Stomach (tissue), 9 donors: ENCODE data around the gene TTC33. TPM values are rescaled to one million over a fixed set of nuclear protein-coding genes. Genes with fewer than 3 reads are reported as not detected.

Source experiments
- DNase-seq, 2 donors: peaks; one replicate each; pipeline versions ENCODE4 v3.0.0 to v3.0.0-alpha.2; 2013 to 2019
- H3K27ac ChIP-seq, 5 donors: fragments of 200-600 bp in 4 of 5; sonication (generic) in 4 of 5; one replicate each; pipeline ENCODE4 v1.5.1; 2013 to 2019; ENCODE audit warnings: mild to moderate bottlenecking in 1 of 5, moderate library complexity in 1 of 5
- H3K27me3 ChIP-seq, 3 donors: fragments of 200-600 bp; sonication (generic); one replicate each; pipeline ENCODE4 v1.5.1; 2017 to 2019; ENCODE audit warnings: mixed run types in 1 of 3
- H3K36me3 ChIP-seq, 4 donors: fragments of 200-600 bp; sonication (generic); 1 replicate in 3 of 4; 2 replicates in 1 of 4; pipeline ENCODE4 v1.5.1; 2016 to 2019
- H3K4me1 ChIP-seq, 4 donors: fragments of 200-600 bp; sonication (generic); one replicate each; pipeline ENCODE4 v1.5.1; 2016 to 2019
- H3K4me3 ChIP-seq, 4 donors: fragments of 200-600 bp; sonication (generic) in 3 of 4; one replicate each; pipeline ENCODE4 v1.5.1; 2016 to 2019; ENCODE audit warnings: mild to moderate bottlenecking in 1 of 4
- H3K9me3 ChIP-seq, 4 donors: fragments of 200-600 bp; sonication (generic); one replicate each; pipeline ENCODE4 v1.5.1; 2016 to 2019
- CTCF ChIP-seq, 7 experiments: fragments of 450-650 bp in 4 of 7; fragments of 200-600 bp in 3 of 7; sonication (generic) in 3 of 7; IDR thresholded peaks; one replicate each; pipeline ENCODE4 v1.5.1; 2016 to 2019; ENCODE audit warnings: antibody characterized with exemption in 7 of 7, control low read depth in 2 of 7, mild to moderate bottlenecking in 1 of 7
- EP300 ChIP-seq: sonication (generic); formaldehyde crosslinking; IDR thresholded peaks from one replicate; pipeline ENCODE4 v1.6.1; 2017; ENCODE audit warnings: antibody characterized with exemption
- POLR2A ChIP-seq, 4 donors: fragments of 450-650 bp; IDR thresholded peaks; one replicate each; pipeline ENCODE4 v1.6.1; 2016; ENCODE audit warnings: antibody characterized with exemption in 4 of 4, control low read depth in 2 of 4, mild to moderate bottlenecking in 1 of 4, moderate library complexity in 1 of 4
- POLR2AphosphoS5 ChIP-seq, 3 donors: sonication (generic); formaldehyde crosslinking; IDR thresholded peaks; one replicate each; pipeline ENCODE4 v1.6.1; 2016; ENCODE audit warnings: antibody characterized with exemption in 3 of 3
- WGBS, 5 donors: extraction: QIAGEN DNeasy Blood & Tissue Kit in 3 of 5; methylation state at CpG; one replicate each; pipeline versions ENCODE4 v1.1.5 to v1.1.7; 2013 to 2018; 5-methylcytosine and 5-hydroxymethylcytosine counted together
- intact Hi-C: fragments of 100-400 bp; cut with DNase I; formaldehyde crosslinking; loops from one replicate; pipeline ENCODE4 v1.15.1; 2023; ENCODE audit warnings: low total_unique reads
- polyA plus RNA-seq, 3 donors: library from polyadenylated mRNA; stranded (reverse); fragments of 200-250 nt; gene quantifications; one replicate each; pipeline ENCODE4 v1.2.3, GENCODE V29; 2013
- total RNA-seq, 5 donors: library from RNA; depleted of rRNA; stranded (reverse); fragments of >200 nt; gene quantifications; one replicate each; pipeline versions ENCODE4 v1.1.0 to v1.2.3, GENCODE V29; 2014 to 2016
- donor health status: healthy with polysubstance abuse.
- donor health status: Bipolar disorder and iron deficiency.
- donor health status: healthy.

TTC33 gene
- total and polyA plus RNA-seq, 8 donors: 0.29 to 41.5 (median 7.3) TPM

GRCh38 chr5:40775085-40775845 is 19.5 kb upstream of the TTC33 start:
- Histone ChIP-seq H3K4me1 (peaks cover 16 to 56% (median 26%) of the 10 kb centered on the region in 4 donors), H3K36me3 (peaks cover 13 to 70% (median 66%) of the 10 kb centered on the region in 4 donors), H3K27ac (peak overlapping the region in 4 of 5 donors; percentile 31 to 77 (median 70)), H3K27me3 (no peaks in the 10 kb centered on the region), H3K4me3 (peak overlapping the region in 1 of 4 donors; percentile 21), H3K9me3 (no peaks in the 10 kb centered on the region)
- 36 to 62% (median 48%) methylated on average over 4 of the region's 4 CpGs for WGBS, 5 donors
- DNase-seq: peak in 1 of 2 donors; percentile 33
- intact Hi-C loops: no loop called here
- TF ChIP-seq POLR2AphosphoS5 (IDR thresholded peaks at IDR 0.05) (no peak), POLR2A (IDR thresholded peaks at IDR 0.05) (no peak), EP300 (no peak), CTCF (IDR thresholded peaks at IDR 0.05) (no peak)

GRCh38 chr5:40774623-40775022 is 18.9 kb upstream of the TTC33 start:
- TF ChIP-seq POLR2AphosphoS5 (IDR thresholded peaks at IDR 0.05) (no peak), CTCF (IDR thresholded peaks at IDR 0.05) (no peak), EP300 (no peak), POLR2A (IDR thresholded peaks at IDR 0.05) (no peak)
- H3K36me3 ChIP-seq: peaks cover 13 to 74% (median 72%) of the 10 kb centered on the region in 4 donors
- peak overlapping the region in 3 of 5 donors; percentile 62 to 77 (median 77) for H3K27ac ChIP-seq
- no peaks in the 10 kb centered on the region for H3K27me3 ChIP-seq
- intact Hi-C loops: no loop called here
- no peaks in the 10 kb centered on the region for H3K9me3 ChIP-seq
- no peak overlapping the region for H3K4me3 ChIP-seq
- 33 to 67% (median 42%) methylated on average over 1 of the region's 1 CpG for WGBS, 5 donors
- no peak for DNase-seq
- peaks cover 16 to 50% (median 22%) of the 10 kb centered on the region in 4 donors for H3K4me1 ChIP-seq

- no peaks in the 10 kb centered on the region for H3K27me3 ChIP-seq
- H3K27ac ChIP-seq: no peak overlapping the region
- TF ChIP-seq POLR2AphosphoS5 (IDR thresholded peaks at IDR 0.05) (no peak), CTCF (IDR thresholded peaks at IDR 0.05) (no peak), EP300 (no peak)
- no peak overlapping the region for H3K4me3 ChIP-seq
- DNase-seq: no peak
- WGBS, 5 donors: 94 to 99% (median 98%) methylated on average over 5 of the region's 5 CpGs
- H3K4me1 ChIP-seq: peaks cover 3 to 18% (median 11%) of the 10 kb centered on the region in 4 donors
- H3K9me3 ChIP-seq: no peaks in the 10 kb centered on the region
- intact Hi-C loops: no loop called here
- H3K36me3 ChIP-seq: peaks cover 8 to 98% (median 86%) of the 10 kb centered on the region in 4 donors
These were observed 15.0 kb upstream of the TTC33 start for GRCh38 chr5:40770764-40771163.

GRCh38 chr5:40762705-40763104 is 6.9 kb upstream of the TTC33 start:
- Histone ChIP-seq H3K4me3 (no peak overlapping the region), H3K27me3 (no peaks in the 10 kb centered on the region), H3K9me3 (no peaks in the 10 kb centered on the region), H3K4me1 (no peaks in the 10 kb centered on the region), H3K27ac (no peak overlapping the region), H3K36me3 (peaks cover 27 to 85% (median 69%) of the 10 kb centered on the region in 4 donors)
- TF ChIP-seq POLR2AphosphoS5 (IDR thresholded peaks at IDR 0.05): no peak
- TF ChIP-seq CTCF (IDR thresholded peaks at IDR 0.05): no peak
- TF ChIP-seq EP300: no peak
- TF ChIP-seq POLR2A (IDR thresholded peaks at IDR 0.05): no peak
- WGBS, 5 donors: 85 to 92% (median 90%) methylated on average over 2 of the region's 2 CpGs
- intact Hi-C loops: no loop called here
- DNase-seq: no peak
